HS-5 (cell line): ENCODE results near the gene CAMK2N1.
"Not testable (repeated sequence)": the region's sequence is repeated elsewhere in the genome, so short reads cannot be mapped to it uniquely, and the experiment has no call there.

Source experiments
- DNase-seq: peaks from one replicate; pipeline ENCODE4 v3.0.0-alpha.2; 2012; ENCODE audit warnings: low read depth

Gene CAMK2N1

GRCh38 chr1:20485527-20486456 is at the start of gene CAMK2N1:
Gene CAMK2N1, minus strand, starts transcription at chr1:20486210. Its CDS starts 831 bp downstream, at chr1:20485379.
- no peak for DNase-seq

DNA sequence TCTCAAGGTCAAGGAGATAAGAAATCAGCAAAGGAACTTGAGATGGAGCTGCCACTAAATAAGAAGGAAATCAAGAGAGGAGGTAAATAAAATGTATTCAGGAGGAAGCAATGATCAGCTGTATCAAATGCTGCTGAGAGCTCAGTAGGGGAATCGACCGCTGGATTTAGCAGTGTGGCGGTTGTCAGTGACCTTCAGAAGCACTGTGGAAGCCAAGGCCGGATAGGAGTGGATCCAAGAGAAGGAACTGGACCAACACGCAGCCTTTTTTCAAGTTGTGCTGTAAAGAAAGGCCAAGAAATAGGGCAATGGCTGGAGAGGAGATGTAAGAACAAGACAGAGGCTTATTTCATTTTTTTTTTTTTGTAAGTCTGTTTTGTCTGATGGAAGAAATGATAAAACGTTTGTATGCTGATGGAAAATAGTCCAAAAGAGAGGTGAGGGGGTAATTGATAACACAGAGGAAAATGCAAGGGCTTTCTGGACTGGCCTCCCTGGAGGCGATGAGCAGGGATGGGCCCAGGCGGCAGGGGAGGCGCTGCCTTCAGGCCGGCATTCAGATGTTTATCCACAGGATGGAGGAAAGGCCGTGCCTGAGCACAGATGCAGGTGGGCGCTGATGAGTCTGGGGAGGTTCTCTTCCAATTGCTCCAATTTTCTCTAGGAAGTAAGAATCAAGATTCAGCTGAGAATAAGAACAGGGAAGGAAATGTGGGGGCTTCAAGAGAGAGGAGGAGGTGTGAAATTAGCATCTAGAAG is 48.8 kb upstream of the CAMK2N1 start:
- DNase-seq, result no peak

- DNase-seq, result no peak
Observed at GRCh38 chr1:20533635-20534034, 47.6 kb upstream of the CAMK2N1 start.

GRCh38 chr1:20530901-20531300 is 44.9 kb upstream of the CAMK2N1 start:
- DNase-seq, result no peak

DNA sequence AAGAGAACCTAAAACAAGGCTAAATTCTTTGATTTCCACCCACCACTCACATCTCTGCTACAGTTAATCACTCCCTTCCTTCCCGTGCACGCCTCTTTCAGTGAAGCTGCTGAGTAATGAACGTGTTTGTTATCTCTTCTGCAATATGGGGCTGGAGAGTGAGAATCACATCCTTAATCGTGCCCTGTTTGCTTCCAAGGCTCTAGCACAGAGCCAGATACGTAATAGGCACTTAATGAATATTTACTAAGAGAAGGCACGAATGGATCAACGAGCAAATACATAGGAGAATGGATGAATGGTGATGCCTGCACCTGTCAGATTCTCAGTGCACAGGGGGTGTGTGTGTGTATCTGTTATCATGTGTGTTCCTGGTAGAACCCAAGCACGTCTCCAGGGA is 44.3 kb upstream of the CAMK2N1 start:
- no peak for DNase-seq

DNA sequence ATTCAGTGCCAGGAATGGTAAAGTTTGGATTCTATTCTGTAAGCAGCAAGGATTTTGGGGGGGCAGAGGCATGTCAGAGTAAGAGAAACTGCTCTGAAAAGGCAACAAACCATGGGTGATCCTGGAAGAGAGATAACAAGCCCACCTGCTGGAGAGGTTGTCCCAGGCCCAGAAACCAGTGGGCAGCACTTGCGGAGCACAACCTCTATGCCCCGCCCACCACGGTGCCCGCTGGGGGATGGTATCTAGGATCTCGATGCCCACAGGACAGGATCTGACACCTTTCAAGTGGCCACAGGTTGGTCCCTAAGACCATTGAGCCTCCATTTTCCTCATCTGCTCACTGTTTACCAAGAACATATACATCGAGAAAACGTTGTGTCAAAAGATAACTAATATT is 42.2 kb upstream of the CAMK2N1 start:
- DNase-seq, result no peak

- DNase-seq, result no peak
Observed at GRCh38 chr1:20526267-20526666, 40.3 kb upstream of the CAMK2N1 start.

- DNase-seq, result peak; percentile 64
Observed at GRCh38 chr1:20521960-20522861, 36.2 kb upstream of the CAMK2N1 start.

GRCh38 chr1:20519609-20520262 is 33.7 kb upstream of the CAMK2N1 start:
- DNase-seq, result not testable (repeated sequence)

GRCh38 chr1:20511518-20512428 is 25.8 kb upstream of the CAMK2N1 start:
- no peak for DNase-seq

GRCh38 chr1:20508411-20508771 is 22.4 kb upstream of the CAMK2N1 start:
- DNase-seq, result no peak

- DNase-seq, result peak; percentile 73
Observed at GRCh38 chr1:20507564-20508410, 21.8 kb upstream of the CAMK2N1 start, which contains the start of gene MUL1. Gene MUL1, minus strand, starts transcription at chr1:20508151. Its CDS starts 127 bp downstream, at chr1:20508024.

DNA sequence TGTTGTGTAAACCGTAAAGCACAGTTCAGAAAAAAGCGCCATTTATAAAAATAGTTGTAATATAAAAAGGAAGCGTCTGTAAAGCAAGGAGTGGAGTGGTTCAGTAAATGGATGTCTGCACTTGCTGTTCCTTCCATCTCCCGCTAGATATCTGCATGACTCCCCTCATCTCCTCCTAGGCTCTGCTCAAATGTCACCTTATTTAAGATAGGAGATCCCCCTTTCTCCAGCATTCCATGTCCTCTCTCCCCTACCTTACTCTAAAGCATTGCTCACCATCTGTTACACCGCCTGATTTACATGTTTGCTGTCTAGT is 21.2 kb upstream of the CAMK2N1 start:
- DNase-seq, result no peak

DNA sequence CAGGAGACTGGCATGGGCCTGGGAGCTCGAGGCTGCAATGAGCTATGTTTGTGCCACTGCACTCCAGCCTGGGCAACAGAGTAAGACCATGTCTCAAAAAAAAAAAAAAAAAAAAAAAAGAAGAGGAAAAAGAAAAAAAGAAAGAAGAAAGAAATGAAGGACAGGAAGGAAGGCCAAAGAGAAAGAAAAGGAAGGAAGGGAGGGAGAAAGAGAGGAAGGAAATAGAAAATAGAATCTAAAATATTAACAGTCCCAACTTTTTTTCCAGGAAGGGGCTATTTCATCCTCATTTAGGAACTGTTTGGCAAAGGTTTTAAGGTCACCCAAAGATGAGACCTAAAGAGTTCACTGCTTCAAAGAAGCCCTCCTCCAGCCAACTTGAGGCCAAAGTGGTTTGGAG is 19.5 kb upstream of the CAMK2N1 start:
- DNase-seq, result no peak

DNA sequence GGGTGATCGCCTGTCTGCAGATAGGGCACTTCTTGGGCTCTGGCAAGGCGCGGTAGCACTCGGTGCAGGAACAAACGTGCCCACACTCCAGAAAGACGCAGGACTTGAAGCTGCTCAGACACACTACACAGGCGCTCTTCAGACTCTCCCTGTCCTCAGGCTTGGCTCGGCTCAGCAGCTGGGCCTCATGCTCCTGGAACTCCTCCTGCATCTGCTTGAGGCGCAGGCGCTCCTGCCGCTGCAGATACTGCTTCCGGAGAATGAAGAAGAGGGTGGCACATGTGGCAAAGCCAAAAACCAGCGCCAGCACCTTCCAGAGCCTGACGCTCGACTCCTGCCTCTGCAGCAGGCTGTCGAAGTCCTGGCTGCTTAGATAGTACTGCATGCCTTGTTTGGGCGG is 14.7 kb upstream of the CAMK2N1 start:
- DNase-seq, result no peak

GRCh38 chr1:20499718-20500117 is 13.7 kb upstream of the CAMK2N1 start:
- DNase-seq, result no peak

DNA sequence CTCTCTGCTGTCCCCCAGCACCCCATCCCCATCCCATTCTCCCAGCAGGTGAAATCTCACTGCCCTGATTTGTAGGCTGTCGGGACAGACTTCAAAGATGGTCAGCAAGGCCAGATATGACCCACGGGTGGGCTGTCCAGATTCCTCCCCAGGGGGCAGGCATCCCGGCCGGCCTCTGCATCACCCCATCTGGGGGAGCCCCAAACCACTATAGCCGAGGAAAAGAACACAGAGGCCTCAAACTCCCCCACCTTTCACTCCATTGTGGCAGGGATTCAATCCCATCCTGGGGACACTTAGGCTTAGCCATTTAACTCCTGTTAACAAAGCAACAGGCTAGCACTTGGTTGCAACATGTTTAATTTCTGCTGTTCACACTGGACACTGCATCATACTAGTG is 13.1 kb upstream of the CAMK2N1 start:
- DNase-seq, result no peak

DNA sequence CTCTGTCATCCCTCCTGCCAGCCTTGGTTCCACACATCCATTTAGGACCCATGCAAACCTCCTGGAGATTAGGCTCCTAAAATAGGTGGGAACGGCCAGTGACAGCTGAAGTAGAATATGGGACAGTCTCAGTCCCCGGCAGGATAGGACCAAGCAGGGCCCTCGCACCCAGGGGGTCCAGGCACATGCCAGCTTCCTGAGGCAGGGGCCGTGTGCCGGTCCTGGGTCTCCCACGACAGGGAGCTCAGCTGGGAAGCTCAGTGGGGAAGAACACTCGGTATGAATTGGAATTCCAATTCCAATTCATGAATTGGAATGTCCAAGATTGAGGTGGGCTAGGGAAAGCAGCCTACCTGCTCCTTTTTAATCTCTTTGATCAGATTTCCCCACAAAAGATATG is 12.1 kb upstream of the CAMK2N1 start:
- DNase-seq, result no peak

GRCh38 chr1:20497506-20497905 is 11.5 kb upstream of the CAMK2N1 start:
- DNase-seq, result no peak
